ENCODE data around the gene CDC42EP1. TPM values are rescaled to one million over a fixed set of nuclear protein-coding genes. Genes with fewer than 3 reads are reported as not detected.
"Not testable (repeated sequence)": the region's sequence is repeated elsewhere in the genome, so short reads cannot be mapped to it uniquely, and the experiment has no call there.

CDC42EP1 gene
- total and polyA plus RNA-seq, 7 donors: 14.6 to 64.1 (median 24.6) TPM

GRCh38 chr22:37609240-37610152 is 49.2 kb downstream of the CDC42EP1 start:
- Histone ChIP-seq H3K4me1 (peaks cover 0 to 60% (median 52%) of the 10 kb centered on the region in 4 donors), H3K4me3 (peak overlapping the region; percentile 83 to 98 (median 90)), H3K27me3 (peaks cover 0 to 14% (median 0%) of the 10 kb centered on the region in 3 donors), H3K36me3 (peaks cover 0 to 2% (median 0%) of the 10 kb centered on the region in 4 donors), H3K9me3 (no peaks in the 10 kb centered on the region), H3K27ac (peak overlapping the region; percentile 95 to 98 (median 96))
- TF ChIP-seq EP300 (IDR thresholded peaks at IDR 0.05): no peak
- TF ChIP-seq CTCF (IDR thresholded peaks at IDR 0.05): no peak
- TF ChIP-seq POLR2A (IDR thresholded peaks at IDR 0.05): no peak
- TF ChIP-seq POLR2AphosphoS5 (IDR thresholded peaks at IDR 0.05): no peak
- intact Hi-C loops (cut with DNase I): no loop called here
- DNase-seq: no peak
- WGBS, 2 donors: 9% methylated on average over 26 of the region's 26 CpGs

- H3K4me1 ChIP-seq: peaks cover 0 to 61% (median 52%) of the 10 kb centered on the region in 4 donors
- H3K9me3 ChIP-seq; H3K36me3 ChIP-seq; DNase-seq; intact Hi-C loops (cut with DNase I): not testable (repeated sequence)
- 67 to 76% methylated on average over 3 of the region's 3 CpGs for WGBS, 2 donors
- peak overlapping the region; percentile 95 to 98 (median 96) for H3K27ac ChIP-seq
- H3K4me3 ChIP-seq: peak overlapping the region; percentile 83 to 98 (median 90)
- H3K27me3 ChIP-seq: peaks cover 0 to 13% (median 0%) of the 10 kb centered on the region in 3 donors
Measured at GRCh38 chr22:37610153-37610475, 49.8 kb downstream of the CDC42EP1 start.

GRCh38 chr22:37610480-37611129 is 50.3 kb downstream of the CDC42EP1 start:
- Histone ChIP-seq H3K27ac (peak overlapping the region in 3 of 4 donors; percentile 95 to 98 (median 96)), H3K9me3 (no peaks in the 10 kb centered on the region), H3K4me1 (peaks cover 0 to 61% (median 52%) of the 10 kb centered on the region in 4 donors), H3K36me3 (peaks cover 0 to 13% (median 0%) of the 10 kb centered on the region in 4 donors), H3K27me3 (peaks cover 0 to 8% (median 0%) of the 10 kb centered on the region in 3 donors), H3K4me3 (no peak overlapping the region)
- WGBS, 2 donors: 37 to 71% methylated on average over 15 of the region's 15 CpGs
- intact Hi-C loops (cut with DNase I): no loop called here
- no peak for DNase-seq
- TF ChIP-seq POLR2A (IDR thresholded peaks at IDR 0.05): no peak
- TF ChIP-seq EP300 (IDR thresholded peaks at IDR 0.05): no peak
- no peak for TF ChIP-seq POLR2AphosphoS5 (IDR thresholded peaks at IDR 0.05)
- TF ChIP-seq CTCF (IDR thresholded peaks at IDR 0.05): no peak

- DNase-seq: no peak
- peaks cover 0 to 18% (median under 1%) of the 10 kb centered on the region in 4 donors for H3K36me3 ChIP-seq
- H3K27ac ChIP-seq: peak overlapping the region in 3 of 4 donors; percentile 17 to 98 (median 95)
- no peak overlapping the region for H3K4me3 ChIP-seq
- H3K9me3 ChIP-seq: no peaks in the 10 kb centered on the region
- intact Hi-C loops (cut with DNase I): no loop called here
- no peak for TF ChIP-seq POLR2A (IDR thresholded peaks at IDR 0.05)
- no peak for TF ChIP-seq CTCF (IDR thresholded peaks at IDR 0.05)
- no peak for TF ChIP-seq POLR2AphosphoS5 (IDR thresholded peaks at IDR 0.05)
- no peak for TF ChIP-seq EP300 (IDR thresholded peaks at IDR 0.05)
- H3K27me3 ChIP-seq: peaks cover 0 to 2% (median 0%) of the 10 kb centered on the region in 3 donors
- H3K4me1 ChIP-seq: peaks cover 0 to 61% (median 52%) of the 10 kb centered on the region in 4 donors
- 86 to 90% methylated on average over 6 of the region's 6 CpGs for WGBS, 2 donors
Measured at GRCh38 chr22:37611207-37611606, 50.9 kb downstream of the CDC42EP1 start.
